HuH-7 (cell line): ENCODE data around the gene SEC61A1.

Experiments used
- DNase-seq: peaks from one replicate; pipeline ENCODE4 v3.0.0; 2011; ENCODE audit warnings: low spot score

SEC61A1 gene

DNA sequence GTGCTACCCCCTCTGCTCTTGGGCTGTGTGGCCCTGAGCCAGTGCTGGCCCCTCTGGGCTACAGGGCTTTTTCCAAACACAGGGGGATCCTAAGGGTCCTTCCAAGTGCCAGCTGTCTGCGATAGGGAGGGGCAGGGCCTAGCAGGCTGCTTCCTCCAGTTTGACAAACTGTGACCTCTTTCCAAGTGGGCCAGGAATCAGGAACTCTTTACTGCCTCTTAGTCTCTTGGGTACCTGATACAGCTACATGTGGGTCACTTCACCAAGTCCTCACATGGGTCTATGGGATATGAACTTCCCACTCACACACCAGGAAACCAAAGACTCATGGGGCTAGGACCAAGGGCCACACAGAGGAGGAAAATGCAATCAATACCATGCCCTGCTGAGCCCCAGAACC, 25.4 kb downstream of the SEC61A1 start:
- no peak for DNase-seq

DNA sequence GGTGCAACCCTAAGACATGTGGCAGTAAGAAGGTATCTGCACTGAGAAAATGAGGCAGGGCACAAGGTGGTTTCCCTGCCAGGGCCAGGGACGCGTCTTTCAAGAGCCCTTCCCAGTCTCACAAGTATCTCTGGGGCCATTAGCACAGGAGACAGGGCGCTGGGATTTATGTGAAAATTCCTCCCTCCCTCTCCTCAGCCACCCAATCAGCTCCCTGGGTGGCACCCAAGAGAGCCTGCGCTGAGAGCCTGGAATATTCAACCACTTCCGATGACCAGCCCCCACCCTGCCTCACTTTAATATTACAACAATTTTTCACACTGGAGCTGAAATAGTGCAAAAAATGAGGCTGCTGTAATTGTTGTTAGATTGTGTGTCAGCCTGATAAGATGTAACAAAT, 26.1 kb downstream of the SEC61A1 start:
- no peak for DNase-seq

DNA sequence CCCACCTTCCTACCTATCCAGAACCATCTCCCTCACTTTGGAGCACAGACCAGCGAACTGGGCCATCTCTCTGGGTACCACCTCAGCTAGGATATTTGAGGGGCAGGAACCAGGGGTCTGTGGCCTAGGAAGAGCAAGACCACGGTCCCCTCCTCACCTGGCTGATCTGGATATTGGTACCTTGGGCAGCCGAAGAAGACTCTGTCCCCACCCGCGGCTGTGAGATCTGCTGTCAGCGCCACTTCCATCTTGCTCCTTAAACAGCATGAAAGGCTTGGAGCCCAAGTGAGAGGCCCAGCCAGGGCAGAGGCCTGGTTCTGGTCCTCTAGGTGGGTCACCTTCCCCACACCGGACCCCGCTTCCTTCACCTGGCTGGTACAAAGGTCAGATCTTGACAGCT, 26.6 kb downstream of the SEC61A1 start:
- DNase-seq, result no peak

DNA sequence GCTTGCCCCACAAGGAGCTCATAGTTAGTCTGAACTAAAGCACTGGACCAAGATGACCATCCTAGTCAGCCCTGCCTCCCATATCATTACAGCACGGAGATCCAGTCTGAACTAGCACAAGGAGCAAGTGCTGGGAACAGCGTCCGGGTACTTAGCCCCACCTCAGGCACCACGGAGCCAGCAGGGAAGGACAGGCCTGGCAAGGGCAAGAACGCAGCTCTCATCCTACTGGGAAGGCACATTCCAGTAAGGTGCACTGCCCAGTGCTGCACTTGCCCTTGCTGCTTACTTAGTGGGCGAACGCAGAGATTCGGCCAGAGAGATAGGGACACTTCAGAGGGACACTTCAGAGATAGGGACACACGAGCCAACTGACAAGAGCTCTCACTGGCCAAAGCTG, 27.6 kb downstream of the SEC61A1 start:
- DNase-seq, result no peak

DNA sequence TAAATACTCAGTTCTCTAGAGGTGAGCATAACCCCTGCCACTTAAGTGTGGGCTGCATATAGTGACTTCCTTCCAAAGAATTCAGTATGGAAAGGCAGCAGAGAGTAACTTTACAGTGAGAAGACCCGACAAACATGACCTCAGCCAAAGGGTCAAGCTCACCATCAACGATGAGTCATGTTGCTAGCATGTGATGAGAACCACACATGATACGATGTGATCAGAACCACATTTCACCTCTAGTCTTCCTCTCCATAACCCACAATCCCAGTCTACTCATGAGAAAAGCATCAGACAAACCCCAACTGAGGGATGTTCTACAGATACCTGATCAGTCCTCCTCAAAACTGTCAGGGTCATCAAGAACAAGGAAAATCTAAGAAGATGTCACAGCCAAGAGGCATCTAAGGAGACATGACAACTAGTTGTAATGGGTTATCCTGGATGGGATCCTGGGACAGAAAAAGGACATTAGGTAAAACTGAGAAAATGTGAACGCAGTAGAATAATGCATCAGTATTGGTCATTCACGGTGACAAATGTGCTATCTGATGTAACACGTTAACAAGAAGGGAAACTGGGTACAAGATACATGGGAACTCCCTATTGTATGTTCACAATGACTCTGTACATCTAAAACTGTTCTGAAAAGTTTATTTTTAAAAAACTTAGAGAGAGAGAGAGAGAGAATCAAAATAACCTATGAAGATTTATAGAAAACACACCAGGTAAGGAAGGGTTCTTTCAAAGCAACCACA, 28.3 kb downstream of the SEC61A1 start:
- no peak for DNase-seq

DNA sequence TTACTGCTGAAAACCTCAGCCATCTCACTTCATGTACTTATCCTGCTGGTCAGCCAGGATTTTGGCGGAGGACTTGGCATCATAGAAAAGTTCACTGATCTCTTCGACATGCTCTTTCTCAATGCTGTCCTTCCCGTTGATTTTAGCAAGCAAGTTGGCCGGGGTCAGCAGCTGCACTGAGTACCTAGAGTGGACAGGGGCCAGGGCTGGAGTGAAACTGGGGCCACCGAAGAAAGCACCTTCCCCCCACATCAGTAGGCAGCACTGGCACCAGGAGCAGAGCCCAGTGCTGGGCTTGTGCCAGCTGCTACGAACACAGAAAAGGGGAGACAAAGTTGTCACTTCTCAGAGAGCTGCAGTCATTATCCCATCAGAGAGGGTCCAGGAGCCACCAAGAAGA, 29.0 kb downstream of the SEC61A1 start:
- DNase-seq, result no peak

DNA sequence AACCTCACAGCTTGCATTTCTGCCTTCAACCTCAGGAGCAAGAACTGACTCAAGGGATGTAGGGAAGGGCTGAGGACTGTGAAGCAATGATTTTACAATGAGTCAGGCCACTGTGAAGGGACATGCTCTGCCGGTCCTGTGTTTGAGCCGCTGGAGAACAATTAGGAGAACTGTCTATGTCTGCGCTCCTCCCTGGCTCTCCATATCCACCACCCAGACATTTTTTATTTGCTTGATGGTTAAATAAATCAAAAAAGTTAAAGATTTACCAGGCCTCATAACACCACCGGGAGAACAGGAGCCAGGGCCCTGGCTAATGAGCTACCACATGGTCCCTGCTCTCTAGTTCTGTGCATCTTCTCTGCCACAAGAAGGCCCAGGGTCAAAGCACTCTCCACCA, 29.6 kb downstream of the SEC61A1 start:
- no peak for DNase-seq

DNA sequence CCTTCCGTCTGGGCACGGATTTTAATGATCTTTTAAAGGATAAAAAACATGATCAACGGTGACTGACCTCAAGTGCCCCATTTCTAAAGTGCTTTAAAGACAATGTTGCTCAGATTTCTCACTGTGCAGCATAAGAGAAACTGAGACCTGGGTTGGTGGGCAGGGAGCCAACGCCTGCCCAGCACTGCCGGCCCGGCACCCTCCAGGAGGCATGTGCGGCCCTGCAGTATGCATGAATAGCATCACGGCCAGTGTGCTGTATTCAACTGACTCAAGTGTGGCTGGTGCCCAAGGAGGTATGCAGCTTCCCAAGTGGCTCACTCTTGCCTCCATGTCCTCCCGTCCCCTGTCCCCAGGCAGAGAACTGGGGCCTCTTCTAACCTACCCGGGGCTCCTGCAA, 30.3 kb downstream of the SEC61A1 start:
- no peak for DNase-seq

DNA sequence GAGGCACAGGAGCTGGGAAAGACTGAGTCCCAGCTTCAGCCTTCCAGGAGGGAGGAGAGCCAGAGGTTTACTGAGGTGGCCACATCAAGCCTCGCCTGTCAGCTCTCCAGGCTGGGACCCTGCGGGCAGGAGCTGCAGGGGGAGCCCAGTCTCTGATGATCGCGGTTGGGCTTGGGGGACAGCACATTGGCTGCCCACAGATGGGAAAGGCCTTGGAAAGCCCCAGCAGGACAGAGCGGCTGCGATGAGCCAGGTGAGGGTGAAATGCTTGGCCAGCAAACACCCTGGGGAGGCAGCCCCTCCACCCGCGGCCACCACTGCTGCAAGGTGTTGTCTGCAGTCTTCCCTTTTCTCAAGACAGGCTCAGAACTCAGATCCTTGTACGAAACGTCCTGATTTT, 31.2 kb downstream of the SEC61A1 start:
- no peak for DNase-seq

DNA sequence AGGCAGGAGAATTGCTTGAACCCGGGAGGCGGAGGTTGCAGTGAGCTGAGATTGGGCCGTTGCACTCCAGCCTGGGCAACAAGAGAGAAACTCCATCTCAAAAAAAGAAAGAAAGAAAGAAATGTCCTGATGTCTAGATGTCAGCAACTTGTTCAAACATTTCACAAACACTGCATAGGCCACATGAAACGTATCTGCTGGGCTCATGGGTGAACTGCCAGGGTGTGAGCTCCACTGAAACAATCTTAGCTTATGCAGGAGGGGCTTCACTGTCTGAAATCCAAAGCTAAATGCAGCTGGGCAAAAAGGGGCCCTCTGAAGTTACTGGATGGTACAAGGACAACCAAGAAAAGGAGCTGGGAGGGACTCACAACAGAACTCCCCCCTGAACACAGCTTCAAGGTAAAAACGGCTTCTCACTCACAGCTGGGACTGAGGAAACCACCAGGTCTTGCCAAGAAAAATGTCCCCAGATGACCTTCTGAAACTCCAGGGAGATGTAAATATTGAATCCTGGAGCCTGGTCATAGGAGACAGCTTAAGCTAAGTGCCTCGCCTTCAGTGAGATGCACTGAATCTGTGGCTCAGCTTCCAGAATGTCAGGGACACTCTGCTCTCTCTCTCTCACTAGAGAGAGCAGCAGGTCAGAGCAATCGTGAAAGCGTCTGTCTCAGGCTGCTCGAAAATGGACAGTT, 31.9 kb downstream of the SEC61A1 start:
- no peak for DNase-seq

DNA sequence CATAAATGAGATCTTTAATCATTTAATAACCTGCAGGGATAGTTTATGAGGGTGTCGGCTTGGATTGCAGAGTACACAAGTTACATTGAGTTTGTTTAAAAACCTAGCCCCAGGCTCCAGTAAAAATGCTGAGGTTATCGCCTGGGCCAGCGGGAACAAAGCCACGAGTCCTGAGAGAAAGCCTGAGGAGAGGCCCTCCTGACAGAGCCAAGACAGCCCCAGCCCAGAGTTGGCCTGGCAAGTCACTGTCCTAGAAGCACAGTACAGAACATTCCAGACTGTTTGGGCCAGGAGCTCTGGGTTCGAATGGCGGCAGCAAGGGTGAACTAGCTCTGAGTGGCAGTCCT, 32.4 kb downstream of the SEC61A1 start:
- DNase-seq, result no peak

DNA sequence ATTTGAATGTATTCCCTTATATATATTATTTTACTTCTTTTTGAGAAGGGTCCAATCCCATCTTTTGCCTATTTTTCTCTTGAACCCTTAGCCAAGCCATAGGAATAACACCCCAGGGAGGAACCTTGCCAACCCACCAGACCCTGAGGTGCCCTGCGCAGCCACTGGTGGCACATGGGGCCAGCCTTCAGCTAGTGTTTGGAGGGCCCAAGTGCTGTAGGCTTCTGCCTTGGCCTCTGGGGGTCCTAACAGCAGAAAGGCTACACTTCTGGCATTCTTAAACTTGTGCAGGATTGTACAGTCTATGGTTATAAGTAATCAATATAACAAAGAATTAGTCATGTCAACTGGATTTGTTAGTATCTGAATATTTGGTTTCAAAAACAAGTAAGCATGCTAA, 36.9 kb downstream of the SEC61A1 start:
- no peak for DNase-seq

DNA sequence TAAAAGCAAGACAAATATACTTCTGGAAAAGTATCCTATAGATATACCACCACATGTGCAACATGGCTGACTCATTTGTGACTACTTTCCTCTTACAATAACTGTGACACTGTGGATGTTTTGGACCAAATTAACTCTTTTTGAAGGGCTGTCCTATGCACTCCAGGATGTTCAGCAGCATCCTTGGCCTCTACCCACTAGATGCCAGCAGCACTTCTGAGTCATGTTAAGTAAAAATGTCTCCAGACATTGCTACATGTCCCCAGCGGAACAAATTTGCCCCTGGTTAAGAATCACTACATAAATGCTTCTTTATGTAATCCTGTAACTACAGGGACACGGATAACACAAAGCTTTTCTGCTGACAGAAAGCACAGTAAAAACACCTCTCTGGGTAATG, 39.3 kb downstream of the SEC61A1 start:
- no peak for DNase-seq

DNA sequence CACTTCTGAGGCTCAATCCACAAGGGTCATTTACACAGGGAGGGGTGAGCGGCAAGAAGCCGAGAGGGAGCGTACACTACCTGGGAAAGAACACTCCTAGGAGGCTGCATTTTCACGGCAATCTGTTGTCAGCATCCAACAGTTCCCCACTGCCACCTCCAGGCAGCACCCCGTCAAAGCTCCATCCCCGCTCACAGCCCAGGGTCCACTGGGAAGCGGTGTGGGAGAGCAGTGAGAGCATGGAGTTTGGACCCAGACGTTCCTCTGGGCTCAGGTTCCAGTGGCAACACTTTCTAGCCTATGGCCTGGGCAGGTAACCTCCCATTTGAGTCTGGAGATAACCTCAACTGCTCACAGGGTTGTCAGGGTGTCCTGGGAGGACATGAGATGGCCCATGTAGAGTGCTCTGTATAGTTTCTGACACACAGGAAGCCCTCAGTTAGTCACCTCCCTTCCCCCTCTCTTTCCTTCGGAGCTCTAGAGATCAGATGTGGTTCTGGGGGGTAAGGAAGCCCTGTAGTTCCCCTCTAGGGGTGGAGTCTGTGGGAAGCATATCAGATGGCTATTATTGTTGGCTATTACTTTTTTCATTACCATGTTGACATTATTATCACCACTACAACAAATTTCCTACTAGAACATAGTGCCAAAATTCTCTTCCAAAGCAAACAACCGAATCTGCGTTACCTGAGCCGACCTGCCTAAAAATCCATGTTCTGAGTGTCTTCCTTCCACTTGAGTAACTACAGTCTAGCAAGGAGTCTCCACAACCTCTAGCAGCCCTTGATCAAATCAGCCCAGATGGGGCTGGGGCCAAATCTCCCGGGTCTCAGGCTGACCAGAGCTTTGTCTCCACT, 42.3 kb downstream of the SEC61A1 start:
- DNase-seq, result no peak

DNA sequence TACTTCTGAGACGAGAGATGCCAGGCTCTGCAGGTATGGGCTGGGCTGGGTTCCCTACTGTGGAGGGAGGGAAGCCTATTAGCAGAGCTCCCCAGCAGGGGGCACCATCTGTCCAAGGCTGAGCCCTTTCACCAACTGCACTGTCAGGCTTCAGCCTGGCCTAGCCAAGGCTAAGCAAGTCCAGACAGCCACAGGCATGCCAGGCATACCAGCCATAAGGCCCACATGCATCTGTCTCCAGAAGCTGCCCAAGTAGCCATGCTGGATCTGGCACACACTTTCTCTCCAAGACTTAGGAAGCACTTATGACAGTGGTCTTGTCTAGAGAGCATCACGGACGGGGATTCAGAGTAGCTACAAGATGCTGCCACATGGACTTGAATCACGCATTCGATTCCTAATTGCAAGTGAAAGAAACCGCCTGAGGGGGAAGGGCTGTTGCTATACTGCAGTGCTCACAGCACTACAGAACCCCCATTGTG, 43.0 kb downstream of the SEC61A1 start:
- DNase-seq, result peak; percentile 81

DNA sequence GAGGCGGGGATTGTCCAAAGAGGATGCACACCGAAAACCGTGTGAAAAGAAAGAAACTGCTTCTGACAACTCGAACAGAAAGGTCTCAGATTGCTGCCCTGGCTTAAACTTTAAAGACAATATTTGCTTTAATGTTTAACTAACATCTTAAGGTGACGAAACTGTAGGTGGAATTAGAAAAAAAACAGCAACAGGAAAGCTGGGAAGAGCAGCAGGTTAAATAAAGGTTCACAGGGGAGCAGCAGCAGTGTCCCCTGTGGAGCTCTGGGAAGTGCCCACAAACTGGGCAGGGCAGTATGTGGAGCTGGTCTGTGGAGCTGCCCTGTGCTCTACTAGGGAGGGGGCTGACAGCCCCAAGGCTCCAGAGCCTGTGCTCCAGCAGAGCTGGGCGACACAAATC, 46.0 kb downstream of the SEC61A1 start:
- no peak for DNase-seq

DNA sequence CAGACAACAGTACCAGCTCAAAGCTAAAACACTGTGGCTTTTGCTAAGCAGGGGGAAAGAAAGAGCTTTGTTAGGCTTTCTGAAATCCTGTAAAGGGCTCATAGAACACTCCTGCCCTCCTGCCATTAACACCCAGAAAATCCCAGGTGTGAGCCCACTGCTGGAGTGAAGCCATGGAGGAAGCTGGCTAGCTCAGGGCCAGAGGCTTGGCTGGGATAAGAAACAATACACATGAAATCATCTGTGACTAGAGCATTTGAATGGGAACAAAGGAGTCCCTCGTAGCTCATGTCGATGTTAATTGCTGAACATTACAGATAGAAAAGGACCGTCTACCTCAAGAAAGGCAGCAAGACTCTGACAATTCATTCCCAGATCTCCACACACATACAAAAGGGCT, 47.9 kb downstream of the SEC61A1 start:
- DNase-seq, result no peak

DNA sequence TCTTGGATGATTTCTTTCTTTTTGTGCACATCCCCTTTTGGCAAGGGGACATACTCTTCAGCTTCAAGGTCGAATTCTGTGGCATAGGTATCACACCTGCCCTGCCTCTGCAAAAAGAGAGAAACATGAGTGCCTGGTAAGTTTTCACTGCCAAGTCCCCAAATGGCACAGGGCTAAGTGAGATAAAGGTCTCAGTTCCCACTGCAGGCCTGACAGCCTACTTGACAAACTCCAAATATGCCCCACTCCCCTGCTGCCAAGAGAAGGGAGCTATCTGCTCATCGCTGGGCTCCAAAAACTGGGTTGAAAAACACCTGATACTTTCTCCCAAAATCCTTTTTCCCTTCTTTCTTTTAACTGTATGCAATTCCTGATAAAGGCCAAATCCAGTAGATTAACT, 48.4 kb downstream of the SEC61A1 start:
- DNase-seq, result no peak

DNA sequence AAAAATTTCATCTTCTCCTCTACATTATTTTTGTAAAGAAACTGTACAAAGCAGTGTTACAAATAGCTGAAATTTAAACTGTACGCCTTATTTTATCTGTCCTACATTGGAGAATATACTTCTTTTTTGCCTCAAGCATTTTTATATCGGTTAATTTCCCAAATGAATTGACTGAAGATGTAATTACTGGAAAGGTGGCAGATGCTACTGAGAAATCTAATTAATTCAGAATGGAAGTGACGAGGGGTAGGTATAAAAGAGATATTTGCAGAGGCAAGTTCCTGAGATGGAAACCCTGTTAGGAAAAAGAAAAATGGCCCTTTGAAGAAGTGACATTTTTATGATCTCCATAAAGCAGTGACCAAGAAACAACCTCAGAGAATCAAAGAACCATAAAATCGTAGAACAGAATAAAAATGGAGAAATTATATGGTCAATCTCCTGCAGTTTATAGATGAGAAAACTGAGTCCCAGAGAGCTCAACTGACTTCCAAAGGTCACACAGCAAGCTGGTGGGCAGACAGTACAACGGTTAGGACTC, 51.0 kb downstream of the SEC61A1 start:
- DNase-seq, result no peak

DNA sequence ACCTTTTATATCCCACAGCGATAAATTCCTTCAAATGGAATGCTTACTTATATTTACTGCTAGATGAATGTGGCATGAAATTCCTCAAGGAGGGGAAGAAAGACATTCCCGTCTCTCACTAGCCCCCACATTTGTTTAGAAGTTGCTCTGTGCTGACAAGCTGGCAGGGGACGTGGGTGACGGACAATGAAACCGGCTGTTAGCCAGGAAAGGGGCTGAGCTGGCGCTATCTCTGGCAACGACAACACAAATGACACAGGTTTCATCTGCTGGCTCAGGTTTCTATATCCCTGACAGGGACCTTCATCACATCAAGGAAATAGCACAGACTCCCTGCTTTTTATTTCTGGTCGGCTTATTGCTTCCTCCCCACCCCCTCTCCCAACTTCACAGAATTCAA, 55.6 kb downstream of the SEC61A1 start:
- DNase-seq, result no peak

DNA sequence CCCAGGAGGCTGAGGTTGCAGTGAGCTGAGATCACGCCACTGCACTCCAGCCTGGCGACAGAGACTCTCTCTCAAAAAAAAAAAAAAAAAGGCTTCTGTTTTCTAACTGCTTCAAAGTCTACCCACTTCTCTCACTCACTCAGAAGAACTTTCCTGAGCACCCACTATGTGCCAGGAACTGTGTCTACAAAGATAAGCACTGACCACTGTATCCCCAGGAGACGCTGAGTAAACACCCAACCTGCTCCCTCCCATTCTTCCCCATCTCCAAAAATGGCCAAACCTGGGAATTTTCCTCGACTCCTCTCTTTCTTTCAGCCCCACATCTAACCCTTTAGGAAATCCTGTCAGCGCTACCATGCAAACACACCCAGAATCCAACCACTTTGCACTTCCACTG, 58.9 kb downstream of the SEC61A1 start:
- no peak for DNase-seq

DNA sequence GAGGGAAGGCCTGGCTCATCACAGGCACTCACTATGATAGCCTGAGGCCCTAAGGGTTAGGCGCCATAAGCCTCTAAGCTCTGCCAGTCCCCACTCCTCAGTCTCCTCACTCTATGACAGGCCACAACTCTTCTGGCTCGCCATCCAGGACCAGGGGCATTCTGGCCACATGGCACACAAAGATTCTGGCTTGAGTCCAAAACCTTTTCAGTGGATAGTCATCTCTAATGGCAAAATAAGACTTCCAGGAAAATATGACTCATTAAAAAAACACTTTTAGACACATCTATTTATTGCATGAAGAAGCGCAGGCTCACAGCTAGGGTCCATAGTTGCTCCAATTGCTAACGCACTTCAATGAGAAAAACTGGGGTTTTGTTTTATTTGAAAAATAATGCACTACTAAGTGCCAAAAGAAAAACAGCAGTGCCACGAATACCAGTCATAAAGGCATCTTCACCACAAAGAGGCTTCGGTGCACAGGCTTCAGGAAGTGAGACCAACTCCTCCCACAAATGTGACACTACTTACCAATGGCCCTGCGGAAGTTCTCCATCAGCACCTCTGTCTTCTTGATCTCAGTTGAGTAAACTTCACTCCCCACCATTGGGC, 60.2 kb downstream of the SEC61A1 start:
- no peak for DNase-seq
